K562 (cell line): ENCODE measurements around the gene C1orf216. TPM values are rescaled to one million over a fixed set of nuclear protein-coding genes. Genes with fewer than 3 reads are reported as not detected.
A peak's percentile ranks its signal among the peaks of the same experiment; 100 is the strongest.

Source experiments
- ASH1L ChIP-seq: fragments of 450-650 bp; IDR thresholded peaks from 2 replicates; pipeline ENCODE4 v1.6.1; 2018; ENCODE audit warnings: borderline replicate concordance, mild to moderate bottlenecking, low read depth; ENCODE audit not compliant: partially characterized antibody
- CREB5 ChIP-seq: fragments of 250-450 bp; sonication (Bioruptor Pico); IDR thresholded peaks from 2 replicates; pipeline ENCODE4 v1.5.0; 2020; ENCODE audit warnings: mild to moderate bottlenecking
- JUND ChIP-seq, 2 experiments: IDR thresholded peaks; 2 replicates in 1 of 2; 3 replicates in 1 of 2; pipeline ENCODE4 v1.6.1; 2011; ENCODE audit warnings: borderline replicate concordance in 2 of 2, low read depth in 2 of 2, low read length in 2 of 2, improper control_type of control experiment in 1 of 2, missing biosample characterization in 1 of 2, missing genetic modification characterization in 1 of 2, missing genetic modification reagents in 1 of 2
- LCOR ChIP-seq: sonication (generic); formaldehyde crosslinking; IDR thresholded peaks from 2 replicates; pipeline ENCODE4 v1.8.0; 2022; ENCODE audit warnings: mild to moderate bottlenecking, missing genetic modification reagents
- NEUROD1 ChIP-seq: fragments of 150-350 bp; IDR thresholded peaks from 2 replicates; pipeline ENCODE4 v1.6.1; 2014; ENCODE audit warnings: borderline replicate concordance, low read length, low read depth; ENCODE audit not compliant: partially characterized antibody
- NRF1 ChIP-seq, 2 experiments: fragments of 450-650 bp; IDR thresholded peaks in 1 of 2; conservative IDR thresholded peaks in 1 of 2; 2 replicates each; pipeline ENCODE4 v1.6.1; 2014; ENCODE audit warnings: mild to moderate bottlenecking in 2 of 2
- RAD21 ChIP-seq, 2 experiments: fragments of 250-450 bp in 1 of 2; fragments of 450-650 bp in 1 of 2; sonication (Bioruptor Pico) in 1 of 2; formaldehyde crosslinking in 1 of 2; IDR thresholded peaks in 1 of 2; conservative IDR thresholded peaks in 1 of 2; 2 replicates each; pipeline versions ENCODE4 v1.4.0 to v1.8.0; 2020 to 2022; ENCODE audit warnings: mild to moderate bottlenecking in 2 of 2, moderate library complexity in 1 of 2
- REST ChIP-seq, 2 experiments: fragments of 450-650 bp; formaldehyde crosslinking in 1 of 2; IDR thresholded peaks; 2 replicates each; pipeline versions ENCODE4 v1.4.0 to v1.6.1; 2014 to 2020; ENCODE audit warnings: mild to moderate bottlenecking in 2 of 2, borderline replicate concordance in 1 of 2, low read depth in 1 of 2
- SMC3 ChIP-seq: conservative IDR thresholded peaks from 2 replicates; pipeline ENCODE4 v1.6.1; 2011; ENCODE audit warnings: low read depth, low read length, improper control_type of control experiment; ENCODE audit not compliant: insufficient read depth
- SRSF3 ChIP-seq: fragments of 200-400 bp; formaldehyde crosslinking; IDR thresholded peaks from 2 replicates; pipeline ENCODE4 v1.6.1; 2016; ENCODE audit warnings: mild to moderate bottlenecking, low read length, moderate library complexity; ENCODE audit not compliant: insufficient read depth
- TBP ChIP-seq: optimal IDR thresholded peaks from 2 replicates; pipeline ENCODE3; 2011; ENCODE audit warnings: low read depth, low read length, improper control_type of control experiment
- ZFP36 ChIP-seq: fragments of 150-350 bp; IDR thresholded peaks from 2 replicates; pipeline ENCODE4 v1.6.1; 2018; ENCODE audit warnings: low read length, low read depth; ENCODE audit not compliant: partially characterized antibody
- ZNF561 ChIP-seq: fragments of 450-650 bp; formaldehyde crosslinking; conservative IDR thresholded peaks from 2 replicates; pipeline ENCODE4 v1.4.0; 2020; ENCODE audit warnings: mild to moderate bottlenecking, moderate library complexity
- ZNF707 ChIP-seq: fragments of 250-450 bp; sonication (Bioruptor Pico); conservative IDR thresholded peaks from 2 replicates; pipeline ENCODE4 v1.8.0; 2022; ENCODE audit warnings: inconsistent platforms, mild to moderate bottlenecking, moderate library complexity
- polyA plus RNA-seq, 8 experiments: library from polyadenylated mRNA; depleted of rRNA in 4 of 8; stranded (reverse) in 5 of 8; unstranded in 3 of 8; fragments of >200 nt; fragmentation: Nextera tagmentation in 2 of 8; fragmentation: Illumina TruSeq in 1 of 8; extraction: Ambion mirVana in 2 of 8; extraction: Trizol in 1 of 8; gene quantifications; 2 replicates each; pipeline versions ENCODE4 v1.2.1 to v1.2.3, GENCODE V29; 2011 to 2014; ENCODE audit warnings: inconsistent platforms in 1 of 8, missing spikeins in 1 of 8
- total RNA-seq, 7 experiments: library from RNA; depleted of rRNA in 6 of 7; stranded (reverse); fragments of >200 nt in 6 of 7; fragmentation: Illumina TruSeq in 2 of 7; extraction: Trizol in 2 of 7; gene quantifications; 2 replicates each; pipeline versions ENCODE4 v1.2.1 to v1.2.3, GENCODE V29; 2011 to 2021; ENCODE audit warnings: low replicate concordance in 1 of 7

Gene C1orf216
- total and polyA plus RNA-seq, 9 of the 15 experiments (the other 6 are each of a cell fraction or from before 2014, with no cell fraction given) = 3.4 to 25.1 (median 15.0) TPM

GRCh38 chr1:35726450-35727433 is 8.1 kb upstream of the C1orf216 start (continued):
- TF ChIP-seq CREB5 (CRISPR knock-in tag) (no peak), JUND (IDR thresholded peaks at IDR 0.05; ENCODE audit: borderline replicate concordance, low read depth, low read length) (peak; percentile 36; the same call in 1 of the 2 replicates), JUND (tag; IDR thresholded peaks at IDR 0.05; ENCODE audit: borderline replicate concordance, low read depth, low read length) (no peak), REST (IDR thresholded peaks at IDR 0.05; ENCODE audit: borderline replicate concordance) (peak; percentile 87; the same call in 1 of the 2 replicates), REST (CRISPR knock-in tag; IDR thresholded peaks at IDR 0.05; ENCODE audit: low read depth) (no peak), ZNF707 (0 out of 2 replicates have a peak, but pooled peaks have one; percentile 12), LCOR (CRISPR knock-in tag) (0 out of 2 replicates have a peak, but pooled peaks have one; percentile 29), SMC3 (peak; percentile 88), ZNF561 (CRISPR knock-in tag) (no peak), ASH1L (no peak), RAD21 (CRISPR knock-in tag; conservative IDR thresholded peaks at IDR 0.05 in 1 of 2, IDR thresholded peaks at IDR 0.05 in 1 of 2) (peak; percentile 83 to 91), ZFP36 (no peak), NEUROD1 (no peak), NRF1 (conservative IDR thresholded peaks at IDR 0.05 in 1 of 2, IDR thresholded peaks at IDR 0.05 in 1 of 2) (no peak), TBP (peak; percentile 11), SRSF3 (no peak)
